Measurements from ENCODE around the gene KDM3A.

Gene KDM3A

GRCh38 chr2:86541334-86541733, 100.2 kb downstream of the KDM3A start:
- H3K9me3 ChIP-seq (ENCODE audit: control insufficient read depth, insufficient read depth, low read length), result peaks cover 15% of the 10 kb centered on the region; the same call in 1 of the 2 replicates
- H3K4me1 ChIP-seq (ENCODE audit: insufficient read depth, low read length), result no peaks in the 10 kb centered on the region
- no peaks in the 10 kb centered on the region for H3K36me3 ChIP-seq (ENCODE audit: insufficient read depth, low read length)
- H3K9ac ChIP-seq (ENCODE audit: low read depth, low read length), result no peak overlapping the region
